Fibroblast of villous mesenchyme (primary cell): ENCODE measurements around the gene CHI3L2. TPM values are rescaled to one million over a fixed set of nuclear protein-coding genes. Genes with fewer than 3 reads are reported as not detected.

Experiments
- DNase-seq: peaks from one replicate; pipeline ENCODE4 v3.0.0-alpha.2; 2010; ENCODE audit warnings: low read depth
- H3K4me3 ChIP-seq: 2 replicates; pipeline ENCODE4 v1.5.1; 2011; ENCODE audit warnings: low read depth, mild to moderate bottlenecking, low read length
- total RNA-seq: library from RNA; depleted of rRNA; stranded (reverse); fragments of >200 nt; gene quantifications from 2 replicates; pipeline ENCODE4 v1.2.3, GENCODE V29; 2012
- TF ChIP-seq, protein P1 (sequence below): IDR thresholded peaks from 2 replicates; pipeline ENCODE4 v1.5.1; 2012; ENCODE audit warnings: low read depth, mild to moderate bottlenecking, low read length; ENCODE audit not compliant: insufficient read depth

CHI3L2 gene
- total RNA-seq, 1 donor, result not detected

DNA sequence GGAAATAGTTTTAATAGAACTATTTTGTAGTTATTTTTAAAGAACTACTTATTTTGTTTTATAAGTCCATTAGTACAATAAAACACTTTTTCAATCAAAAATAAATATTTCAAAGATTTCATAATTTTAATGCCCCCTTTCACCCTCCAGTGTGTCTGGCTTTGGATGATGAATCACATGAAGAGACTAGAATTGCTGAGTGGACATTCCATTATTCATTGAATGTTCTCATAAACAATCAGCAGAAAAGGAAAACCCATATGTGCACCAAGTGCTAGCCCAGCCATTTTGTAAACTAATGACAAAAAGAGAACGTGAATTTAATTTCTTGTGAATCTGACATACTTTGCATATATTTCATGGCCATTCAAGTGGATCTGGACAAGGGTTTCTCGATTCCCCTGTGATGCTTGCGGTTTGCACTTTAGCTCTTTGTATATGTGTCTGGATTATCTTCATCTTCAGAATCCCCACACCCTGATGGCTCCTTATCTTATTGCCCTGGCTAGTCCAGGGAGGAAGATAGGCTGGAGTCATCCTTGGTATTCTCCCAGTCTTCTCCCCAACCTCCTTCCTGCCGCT, 42.4 kb downstream of the CHI3L2 start:
- H3K4me3 ChIP-seq, result no peak overlapping the region
- TF ChIP-seq, protein P1, sequence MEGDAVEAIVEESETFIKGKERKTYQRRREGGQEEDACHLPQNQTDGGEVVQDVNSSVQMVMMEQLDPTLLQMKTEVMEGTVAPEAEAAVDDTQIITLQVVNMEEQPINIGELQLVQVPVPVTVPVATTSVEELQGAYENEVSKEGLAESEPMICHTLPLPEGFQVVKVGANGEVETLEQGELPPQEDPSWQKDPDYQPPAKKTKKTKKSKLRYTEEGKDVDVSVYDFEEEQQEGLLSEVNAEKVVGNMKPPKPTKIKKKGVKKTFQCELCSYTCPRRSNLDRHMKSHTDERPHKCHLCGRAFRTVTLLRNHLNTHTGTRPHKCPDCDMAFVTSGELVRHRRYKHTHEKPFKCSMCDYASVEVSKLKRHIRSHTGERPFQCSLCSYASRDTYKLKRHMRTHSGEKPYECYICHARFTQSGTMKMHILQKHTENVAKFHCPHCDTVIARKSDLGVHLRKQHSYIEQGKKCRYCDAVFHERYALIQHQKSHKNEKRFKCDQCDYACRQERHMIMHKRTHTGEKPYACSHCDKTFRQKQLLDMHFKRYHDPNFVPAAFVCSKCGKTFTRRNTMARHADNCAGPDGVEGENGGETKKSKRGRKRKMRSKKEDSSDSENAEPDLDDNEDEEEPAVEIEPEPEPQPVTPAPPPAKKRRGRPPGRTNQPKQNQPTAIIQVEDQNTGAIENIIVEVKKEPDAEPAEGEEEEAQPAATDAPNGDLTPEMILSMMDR, result no peak
- no peak for DNase-seq

DNA sequence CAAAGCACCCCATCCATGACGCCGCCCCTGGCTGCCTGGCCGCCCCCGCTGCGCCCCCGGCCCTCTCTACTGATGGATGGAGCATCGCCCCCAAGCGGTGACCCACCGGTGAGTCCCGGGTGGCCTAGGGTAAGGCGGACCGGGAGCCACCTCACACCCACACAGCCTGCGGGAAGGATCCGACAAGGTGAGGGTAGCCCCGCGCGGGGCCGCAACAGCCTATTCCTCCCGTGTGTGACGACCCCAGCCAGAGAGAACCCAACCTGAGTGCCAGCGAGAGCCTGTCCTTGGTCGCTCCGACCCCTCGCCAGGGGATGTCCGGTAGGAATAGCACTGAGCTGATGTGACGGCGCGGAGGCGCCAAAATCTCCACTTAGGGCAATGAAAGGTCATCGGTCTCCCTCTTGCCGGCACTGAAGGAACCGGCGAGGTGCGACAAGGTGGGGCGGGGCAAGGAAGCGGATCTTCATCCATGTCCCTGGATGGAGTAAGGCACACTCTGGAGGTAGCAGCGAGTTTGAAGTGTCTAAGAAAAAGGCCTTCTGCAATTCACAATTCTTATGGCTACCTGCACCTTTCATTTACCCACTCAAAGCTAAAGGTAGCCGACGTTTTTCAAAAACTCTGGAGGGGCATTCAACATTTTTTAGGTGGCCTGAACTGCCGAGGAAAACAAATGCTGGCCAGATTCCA, 43.4 kb downstream of the CHI3L2 start:
- no peak overlapping the region for H3K4me3 ChIP-seq
- TF ChIP-seq, protein P1, result no peak
- no peak for DNase-seq

DNA sequence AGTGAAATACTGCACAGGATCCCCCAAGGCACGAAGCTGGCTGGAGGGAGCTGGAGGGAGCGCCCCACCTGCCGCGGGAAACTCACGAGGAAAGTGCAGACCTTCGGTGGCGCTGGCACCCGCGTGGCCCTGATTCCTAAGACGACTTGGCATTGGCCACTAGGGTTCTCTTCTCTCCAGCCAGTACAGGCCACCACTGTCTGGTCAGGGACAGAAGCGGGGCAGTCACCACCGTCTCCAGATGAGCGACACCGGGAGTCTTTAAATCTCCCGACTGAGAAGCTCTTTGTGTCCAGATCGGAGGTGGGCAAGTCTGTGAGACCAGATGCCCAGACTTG, 43.9 kb downstream of the CHI3L2 start:
- DNase-seq, result no peak
- TF ChIP-seq, protein P1, result no peak
- no peak overlapping the region for H3K4me3 ChIP-seq

DNA sequence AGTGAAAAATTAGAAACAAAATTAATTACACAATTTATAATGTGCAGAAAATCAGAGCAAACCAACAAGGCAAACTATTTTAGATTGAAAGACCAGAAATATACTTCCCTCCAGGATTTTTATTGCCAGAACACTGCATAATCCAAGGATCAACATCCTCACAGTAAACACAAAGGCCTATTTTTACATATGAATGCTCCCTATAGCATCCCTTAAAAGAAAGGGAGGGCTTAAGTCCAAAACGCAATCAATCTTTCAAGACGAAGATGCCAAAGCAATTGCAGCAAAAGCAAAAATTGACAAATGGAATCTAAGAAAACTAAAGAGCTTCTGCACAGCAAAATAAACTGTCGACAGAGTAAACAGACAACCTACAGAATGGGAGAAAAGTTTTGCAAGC, 44.6 kb downstream of the CHI3L2 start:
- TF ChIP-seq, protein P1, result no peak
- DNase-seq, result no peak
- no peak overlapping the region for H3K4me3 ChIP-seq

DNA sequence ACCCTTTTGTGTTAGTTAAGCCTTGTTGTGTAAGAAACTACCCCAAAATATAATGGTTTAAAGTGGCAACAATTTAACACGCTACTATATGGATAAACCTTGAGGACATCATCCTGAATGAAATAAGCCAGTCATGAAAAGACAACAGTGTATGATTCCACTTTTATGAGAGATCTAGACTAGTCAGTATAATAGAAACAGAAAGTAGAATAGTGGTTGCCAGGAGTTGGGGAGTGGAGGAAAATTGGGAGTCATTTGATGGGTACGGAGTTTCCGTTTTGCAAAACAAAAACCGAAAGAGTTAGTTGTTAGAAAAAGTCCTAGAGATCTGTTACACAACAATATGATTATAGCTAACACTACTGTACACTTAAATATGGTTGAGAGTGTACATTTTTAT, 47.1 kb downstream of the CHI3L2 start:
- no peak overlapping the region for H3K4me3 ChIP-seq
- DNase-seq, result peak; percentile 7
- TF ChIP-seq, protein P1, result no peak

DNA sequence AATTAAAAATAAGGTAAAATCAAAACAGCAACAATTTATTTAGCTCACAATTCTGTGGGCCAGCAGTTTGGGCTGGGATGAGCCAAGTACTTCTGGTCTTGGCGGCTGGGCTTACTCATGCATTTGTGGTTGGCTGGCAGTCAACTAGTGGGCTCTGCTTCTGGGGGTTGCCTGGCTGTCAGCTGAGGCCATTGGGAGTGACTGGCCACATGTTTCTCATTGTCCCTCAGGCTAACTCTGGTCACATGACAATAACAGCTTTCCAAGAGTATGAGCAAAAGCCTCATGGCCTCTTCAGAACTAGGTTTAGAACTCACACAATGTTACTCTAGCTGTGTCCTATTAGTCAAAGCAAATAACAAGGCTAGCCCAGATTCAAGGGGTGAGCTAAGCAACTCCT, 47.6 kb downstream of the CHI3L2 start:
- peak; percentile 61 for DNase-seq
- no peak overlapping the region for H3K4me3 ChIP-seq
- TF ChIP-seq, protein P1, result no peak

DNA sequence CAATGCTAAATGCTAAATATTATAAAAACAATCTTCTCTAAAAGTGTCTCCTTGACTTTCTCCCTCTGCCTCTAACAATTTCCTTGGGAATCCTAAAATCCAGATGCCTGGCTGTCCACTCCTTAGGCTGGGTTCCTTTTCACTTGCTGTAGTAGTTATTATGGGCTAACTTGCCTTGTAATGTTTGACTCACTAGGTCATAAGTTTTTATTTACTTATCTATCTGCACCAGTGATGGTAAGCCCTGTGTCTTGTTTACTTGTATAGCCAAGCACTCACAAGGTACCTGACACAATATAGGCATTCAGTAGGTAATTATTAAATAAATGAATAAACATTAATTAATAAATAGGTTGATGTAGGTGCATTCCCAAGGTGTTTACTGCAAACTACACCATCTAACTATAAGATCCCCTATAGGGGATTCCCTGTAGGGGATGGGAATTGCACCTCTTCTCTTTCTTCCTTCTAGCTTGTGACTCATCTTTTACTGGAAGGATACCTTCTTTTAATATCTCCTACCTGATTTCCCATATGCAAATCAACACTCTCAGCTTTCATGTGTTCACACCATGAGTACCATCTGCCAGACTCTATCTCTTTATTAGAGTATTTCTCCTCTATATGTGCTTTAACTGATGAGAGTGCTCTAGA, 48.4 kb downstream of the CHI3L2 start:
- no peak overlapping the region for H3K4me3 ChIP-seq
- TF ChIP-seq, protein P1, result no peak
- no peak for DNase-seq
